Keratinocyte (primary cell): ENCODE measurements around the gene HEMGN.

Experiments
- CTCF ChIP-seq, 3 experiments: IDR thresholded peaks in 1 of 3; conservative IDR thresholded peaks in 1 of 3; optimal IDR thresholded peaks in 1 of 3; 2 replicates in 2 of 3; 3 replicates in 1 of 3; pipeline versions ENCODE3 to v1.5.1; 2011; ENCODE audit warnings: low read length in 3 of 3, mild to moderate bottlenecking in 3 of 3, moderate library complexity in 2 of 3, control low read depth in 1 of 3, inconsistent platforms in 1 of 3; ENCODE audit not compliant: insufficient read depth in 2 of 3; ENCODE audit errors: extremely low read depth in 1 of 3
- EZH2 ChIP-seq: IDR thresholded peaks from one replicate; pipeline ENCODE4 v1.6.1; 2012; ENCODE audit warnings: inconsistent platforms, mild to moderate bottlenecking, low read length, moderate library complexity

GRCh38 chr9:97910357-97910756, 27.6 kb downstream of the HEMGN start:
- no peak for TF ChIP-seq CTCF (optimal IDR thresholded peaks at IDR 0.05 in 1 of 3, IDR thresholded peaks at IDR 0.05 in 1 of 3, conservative IDR thresholded peaks at IDR 0.05 in 1 of 3; ENCODE audit: extremely low read depth in 1 of 3, insufficient read depth in 2 of 3, low read length in 3 of 3)
- TF ChIP-seq EZH2: no peak
